ENCODE results near the gene BCAS3.

DNA sequence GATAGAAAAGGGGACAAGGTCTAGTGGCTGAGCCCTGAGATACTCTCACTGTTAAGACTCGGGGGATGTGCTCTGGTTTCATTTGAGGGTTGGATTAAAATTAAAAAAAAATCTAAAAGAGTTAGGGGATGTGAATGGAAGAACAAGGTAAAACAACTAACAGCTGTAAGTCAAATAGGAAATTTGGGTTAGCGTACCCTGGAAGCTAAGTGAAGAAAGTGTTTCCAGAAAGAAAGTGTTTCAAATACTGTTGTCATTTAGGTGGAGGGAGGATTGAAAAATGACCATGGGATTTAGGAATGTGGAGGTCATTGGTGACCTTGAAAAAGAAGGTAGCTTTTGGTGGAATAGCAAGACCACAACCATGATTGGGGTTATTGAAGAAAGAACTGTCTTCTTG, 40.0 kb upstream of the BCAS3 start:
- TF ChIP-seq, protein P1, sequence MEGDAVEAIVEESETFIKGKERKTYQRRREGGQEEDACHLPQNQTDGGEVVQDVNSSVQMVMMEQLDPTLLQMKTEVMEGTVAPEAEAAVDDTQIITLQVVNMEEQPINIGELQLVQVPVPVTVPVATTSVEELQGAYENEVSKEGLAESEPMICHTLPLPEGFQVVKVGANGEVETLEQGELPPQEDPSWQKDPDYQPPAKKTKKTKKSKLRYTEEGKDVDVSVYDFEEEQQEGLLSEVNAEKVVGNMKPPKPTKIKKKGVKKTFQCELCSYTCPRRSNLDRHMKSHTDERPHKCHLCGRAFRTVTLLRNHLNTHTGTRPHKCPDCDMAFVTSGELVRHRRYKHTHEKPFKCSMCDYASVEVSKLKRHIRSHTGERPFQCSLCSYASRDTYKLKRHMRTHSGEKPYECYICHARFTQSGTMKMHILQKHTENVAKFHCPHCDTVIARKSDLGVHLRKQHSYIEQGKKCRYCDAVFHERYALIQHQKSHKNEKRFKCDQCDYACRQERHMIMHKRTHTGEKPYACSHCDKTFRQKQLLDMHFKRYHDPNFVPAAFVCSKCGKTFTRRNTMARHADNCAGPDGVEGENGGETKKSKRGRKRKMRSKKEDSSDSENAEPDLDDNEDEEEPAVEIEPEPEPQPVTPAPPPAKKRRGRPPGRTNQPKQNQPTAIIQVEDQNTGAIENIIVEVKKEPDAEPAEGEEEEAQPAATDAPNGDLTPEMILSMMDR (IDR thresholded peaks at IDR 0.05; ENCODE audit: low read depth, low read length, missing input control): no peak
- TF ChIP-seq, protein P2, sequence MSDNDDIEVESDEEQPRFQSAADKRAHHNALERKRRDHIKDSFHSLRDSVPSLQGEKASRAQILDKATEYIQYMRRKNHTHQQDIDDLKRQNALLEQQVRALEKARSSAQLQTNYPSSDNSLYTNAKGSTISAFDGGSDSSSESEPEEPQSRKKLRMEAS (IDR thresholded peaks at IDR 0.05): no peak
- TF ChIP-seq GABPA (IDR thresholded peaks at IDR 0.05 in 1 of 2, conservative IDR thresholded peaks at IDR 0.05 in 1 of 2): no peak
- no peak for TF ChIP-seq TAF1 (conservative IDR thresholded peaks at IDR 0.05)
- TF ChIP-seq FOXA1 (IDR thresholded peaks at IDR 0.05): no peak
- TF ChIP-seq EGR1 (IDR thresholded peaks at IDR 0.05; ENCODE audit: low read depth in 2 of 2): no peak
- no peak for TF ChIP-seq SP1 (IDR thresholded peaks at IDR 0.05)
- TF ChIP-seq, protein P3, sequence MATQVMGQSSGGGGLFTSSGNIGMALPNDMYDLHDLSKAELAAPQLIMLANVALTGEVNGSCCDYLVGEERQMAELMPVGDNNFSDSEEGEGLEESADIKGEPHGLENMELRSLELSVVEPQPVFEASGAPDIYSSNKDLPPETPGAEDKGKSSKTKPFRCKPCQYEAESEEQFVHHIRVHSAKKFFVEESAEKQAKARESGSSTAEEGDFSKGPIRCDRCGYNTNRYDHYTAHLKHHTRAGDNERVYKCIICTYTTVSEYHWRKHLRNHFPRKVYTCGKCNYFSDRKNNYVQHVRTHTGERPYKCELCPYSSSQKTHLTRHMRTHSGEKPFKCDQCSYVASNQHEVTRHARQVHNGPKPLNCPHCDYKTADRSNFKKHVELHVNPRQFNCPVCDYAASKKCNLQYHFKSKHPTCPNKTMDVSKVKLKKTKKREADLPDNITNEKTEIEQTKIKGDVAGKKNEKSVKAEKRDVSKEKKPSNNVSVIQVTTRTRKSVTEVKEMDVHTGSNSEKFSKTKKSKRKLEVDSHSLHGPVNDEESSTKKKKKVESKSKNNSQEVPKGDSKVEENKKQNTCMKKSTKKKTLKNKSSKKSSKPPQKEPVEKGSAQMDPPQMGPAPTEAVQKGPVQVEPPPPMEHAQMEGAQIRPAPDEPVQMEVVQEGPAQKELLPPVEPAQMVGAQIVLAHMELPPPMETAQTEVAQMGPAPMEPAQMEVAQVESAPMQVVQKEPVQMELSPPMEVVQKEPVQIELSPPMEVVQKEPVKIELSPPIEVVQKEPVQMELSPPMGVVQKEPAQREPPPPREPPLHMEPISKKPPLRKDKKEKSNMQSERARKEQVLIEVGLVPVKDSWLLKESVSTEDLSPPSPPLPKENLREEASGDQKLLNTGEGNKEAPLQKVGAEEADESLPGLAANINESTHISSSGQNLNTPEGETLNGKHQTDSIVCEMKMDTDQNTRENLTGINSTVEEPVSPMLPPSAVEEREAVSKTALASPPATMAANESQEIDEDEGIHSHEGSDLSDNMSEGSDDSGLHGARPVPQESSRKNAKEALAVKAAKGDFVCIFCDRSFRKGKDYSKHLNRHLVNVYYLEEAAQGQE (IDR thresholded peaks at IDR 0.05): no peak
- TF ChIP-seq HNF4G (IDR thresholded peaks at IDR 0.05): no peak
- no peak for TF ChIP-seq JUND (IDR thresholded peaks at IDR 0.05)
- TF ChIP-seq RAD21 (IDR thresholded peaks at IDR 0.05): no peak
- TF ChIP-seq YY1 (IDR thresholded peaks at IDR 0.05): no peak
- TF ChIP-seq, protein P4, sequence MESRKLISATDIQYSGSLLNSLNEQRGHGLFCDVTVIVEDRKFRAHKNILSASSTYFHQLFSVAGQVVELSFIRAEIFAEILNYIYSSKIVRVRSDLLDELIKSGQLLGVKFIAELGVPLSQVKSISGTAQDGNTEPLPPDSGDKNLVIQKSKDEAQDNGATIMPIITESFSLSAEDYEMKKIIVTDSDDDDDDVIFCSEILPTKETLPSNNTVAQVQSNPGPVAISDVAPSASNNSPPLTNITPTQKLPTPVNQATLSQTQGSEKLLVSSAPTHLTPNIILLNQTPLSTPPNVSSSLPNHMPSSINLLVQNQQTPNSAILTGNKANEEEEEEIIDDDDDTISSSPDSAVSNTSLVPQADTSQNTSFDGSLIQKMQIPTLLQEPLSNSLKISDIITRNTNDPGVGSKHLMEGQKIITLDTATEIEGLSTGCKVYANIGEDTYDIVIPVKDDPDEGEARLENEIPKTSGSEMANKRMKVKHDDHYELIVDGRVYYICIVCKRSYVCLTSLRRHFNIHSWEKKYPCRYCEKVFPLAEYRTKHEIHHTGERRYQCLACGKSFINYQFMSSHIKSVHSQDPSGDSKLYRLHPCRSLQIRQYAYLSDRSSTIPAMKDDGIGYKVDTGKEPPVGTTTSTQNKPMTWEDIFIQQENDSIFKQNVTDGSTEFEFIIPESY (IDR thresholded peaks at IDR 0.05): no peak
